Osteocyte (in vitro differentiated cells): Measurements from ENCODE around the gene CPNE7. TPM values are rescaled to one million over a fixed set of nuclear protein-coding genes. Genes with fewer than 3 reads are reported as not detected.

Experiments used
- DNase-seq: peaks from one replicate; pipeline ENCODE4 v3.0.0; 2021; ENCODE audit warnings: mixed read lengths; ENCODE audit not compliant: unreplicated experiment; ENCODE audit errors: extremely low spot score
- H3K27ac Mint-ChIP-seq: one replicate; pipeline ENCODE4 v1.8.0; 2021; ENCODE audit warnings: mild to moderate bottlenecking, mixed read lengths; ENCODE audit not compliant: unreplicated experiment
- H3K27me3 Mint-ChIP-seq: one replicate; pipeline ENCODE4 v1.8.0; 2021; ENCODE audit warnings: mixed read lengths; ENCODE audit not compliant: unreplicated experiment
- H3K36me3 Mint-ChIP-seq: one replicate; pipeline ENCODE4 v1.8.0; 2021; ENCODE audit warnings: mixed read lengths; ENCODE audit not compliant: unreplicated experiment
- H3K4me1 Mint-ChIP-seq: one replicate; pipeline ENCODE4 v1.8.0; 2021; ENCODE audit warnings: mixed read lengths; ENCODE audit not compliant: unreplicated experiment
- H3K4me3 Mint-ChIP-seq: one replicate; pipeline ENCODE4 v1.8.0; 2021; ENCODE audit warnings: mild to moderate bottlenecking, moderate library complexity, mixed read lengths; ENCODE audit not compliant: unreplicated experiment
- H3K9me3 Mint-ChIP-seq: one replicate; pipeline ENCODE4 v1.8.0; 2021; ENCODE audit warnings: mixed read lengths; ENCODE audit not compliant: unreplicated experiment
- total RNA-seq: library from RNA; stranded (reverse); gene quantifications from 2 replicates; pipeline ENCODE4 v1.2.1, GENCODE V29; 2021
- TF ChIP-seq, protein P1 (sequence below): fragments of 200-600 bp; sonication (generic); IDR thresholded peaks from 2 replicates; pipeline ENCODE4 v1.5.0; 2021; ENCODE audit warnings: antibody characterized with exemption, mild to moderate bottlenecking, moderate library complexity

The CPNE7 gene
- total RNA-seq, 1 donor from 2014 or later: 19.7 TPM

DNA sequence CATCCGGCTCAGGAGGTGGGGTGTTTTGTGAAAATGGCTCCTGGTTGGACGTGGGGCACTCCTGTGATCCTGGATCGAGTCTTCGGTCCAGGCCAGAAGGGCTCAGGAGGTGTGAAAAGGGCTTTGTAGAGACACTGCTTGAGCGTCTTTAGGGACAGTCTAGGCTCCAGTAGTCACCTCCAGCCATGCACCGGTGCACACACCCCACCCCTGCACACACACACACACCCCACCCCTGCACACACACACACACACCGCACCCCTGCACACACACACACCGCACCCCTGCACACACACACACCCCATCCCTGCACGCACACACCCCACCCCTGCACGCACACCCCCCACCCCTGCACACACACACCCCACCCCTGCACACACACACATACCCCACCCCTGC lies 62.9 kb downstream of the CPNE7 start:
- Mint-ChIP-seq H3K36me3 (no peaks in the 10 kb centered on the region), H3K27me3 (no peaks in the 10 kb centered on the region), H3K4me1 (peaks cover 6% of the 10 kb centered on the region), H3K4me3 (no peak overlapping the region), H3K9me3 (no peaks in the 10 kb centered on the region), H3K27ac (no peak overlapping the region)
- no peak for DNase-seq
- TF ChIP-seq, protein P1, sequence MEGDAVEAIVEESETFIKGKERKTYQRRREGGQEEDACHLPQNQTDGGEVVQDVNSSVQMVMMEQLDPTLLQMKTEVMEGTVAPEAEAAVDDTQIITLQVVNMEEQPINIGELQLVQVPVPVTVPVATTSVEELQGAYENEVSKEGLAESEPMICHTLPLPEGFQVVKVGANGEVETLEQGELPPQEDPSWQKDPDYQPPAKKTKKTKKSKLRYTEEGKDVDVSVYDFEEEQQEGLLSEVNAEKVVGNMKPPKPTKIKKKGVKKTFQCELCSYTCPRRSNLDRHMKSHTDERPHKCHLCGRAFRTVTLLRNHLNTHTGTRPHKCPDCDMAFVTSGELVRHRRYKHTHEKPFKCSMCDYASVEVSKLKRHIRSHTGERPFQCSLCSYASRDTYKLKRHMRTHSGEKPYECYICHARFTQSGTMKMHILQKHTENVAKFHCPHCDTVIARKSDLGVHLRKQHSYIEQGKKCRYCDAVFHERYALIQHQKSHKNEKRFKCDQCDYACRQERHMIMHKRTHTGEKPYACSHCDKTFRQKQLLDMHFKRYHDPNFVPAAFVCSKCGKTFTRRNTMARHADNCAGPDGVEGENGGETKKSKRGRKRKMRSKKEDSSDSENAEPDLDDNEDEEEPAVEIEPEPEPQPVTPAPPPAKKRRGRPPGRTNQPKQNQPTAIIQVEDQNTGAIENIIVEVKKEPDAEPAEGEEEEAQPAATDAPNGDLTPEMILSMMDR: no peak

DNA sequence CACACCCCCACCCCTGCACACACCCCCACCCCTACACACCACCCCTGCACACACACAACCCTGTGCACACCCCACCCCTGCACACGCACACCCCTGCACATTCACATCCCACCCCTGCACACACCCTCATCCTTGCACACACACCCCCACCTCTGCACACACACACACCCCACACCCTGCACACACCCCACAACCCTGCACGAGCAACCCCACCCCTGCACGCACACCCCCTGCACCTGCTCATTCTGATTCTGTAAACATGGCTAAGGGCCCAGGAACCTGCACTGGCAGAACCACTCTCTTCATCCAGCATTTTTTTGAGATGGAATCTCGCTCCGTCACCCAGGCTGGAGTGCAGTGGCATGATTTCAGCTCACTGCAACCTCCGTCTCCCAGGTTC lies 63.8 kb downstream of the CPNE7 start:
- Mint-ChIP-seq H3K27ac (no peak overlapping the region), H3K36me3 (no peaks in the 10 kb centered on the region), H3K27me3 (no peaks in the 10 kb centered on the region), H3K4me1 (peaks cover 6% of the 10 kb centered on the region), H3K9me3 (no peaks in the 10 kb centered on the region), H3K4me3 (no peak overlapping the region)
- TF ChIP-seq, protein P1: no peak
- no peak for DNase-seq

DNA sequence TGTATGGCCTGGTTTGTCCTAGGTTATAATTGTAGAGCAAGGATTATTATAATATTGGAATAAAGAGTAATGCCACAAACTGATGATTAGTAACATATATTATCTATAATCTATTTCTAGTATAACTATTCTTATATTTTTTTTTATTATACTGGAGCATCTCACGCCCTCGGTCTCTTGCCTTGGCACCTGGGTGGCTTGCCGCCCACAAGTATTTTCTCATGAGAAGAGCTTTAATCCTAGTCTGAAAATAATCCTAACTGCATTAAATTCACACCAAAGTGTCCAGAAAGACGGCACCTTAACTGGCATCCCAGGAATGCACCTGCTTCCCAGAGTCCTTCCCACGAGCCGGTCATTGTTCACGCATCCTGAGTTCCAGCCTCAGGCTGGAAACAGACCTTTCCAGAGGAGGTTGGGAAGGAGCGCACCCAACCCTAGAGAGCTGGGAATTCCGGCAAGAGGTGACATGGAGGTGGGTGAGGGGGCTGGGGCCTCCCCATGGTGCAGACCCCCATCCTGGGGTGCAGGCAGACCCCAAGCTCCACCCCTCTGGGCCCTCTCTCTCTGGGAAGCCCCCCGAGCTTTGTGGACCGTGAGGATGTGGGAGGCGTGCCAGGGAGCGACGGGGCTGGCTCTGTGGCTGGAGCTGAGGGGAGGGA lies 66.0 kb downstream of the CPNE7 start:
- H3K4me1 Mint-ChIP-seq: peaks cover 6% of the 10 kb centered on the region
- DNase-seq: no peak
- H3K27ac Mint-ChIP-seq: no peak overlapping the region
- peaks cover 14% of the 10 kb centered on the region for H3K36me3 Mint-ChIP-seq
- H3K9me3 Mint-ChIP-seq: no peaks in the 10 kb centered on the region
- TF ChIP-seq, protein P1: no peak
- H3K27me3 Mint-ChIP-seq: no peaks in the 10 kb centered on the region
- H3K4me3 Mint-ChIP-seq: no peak overlapping the region

DNA sequence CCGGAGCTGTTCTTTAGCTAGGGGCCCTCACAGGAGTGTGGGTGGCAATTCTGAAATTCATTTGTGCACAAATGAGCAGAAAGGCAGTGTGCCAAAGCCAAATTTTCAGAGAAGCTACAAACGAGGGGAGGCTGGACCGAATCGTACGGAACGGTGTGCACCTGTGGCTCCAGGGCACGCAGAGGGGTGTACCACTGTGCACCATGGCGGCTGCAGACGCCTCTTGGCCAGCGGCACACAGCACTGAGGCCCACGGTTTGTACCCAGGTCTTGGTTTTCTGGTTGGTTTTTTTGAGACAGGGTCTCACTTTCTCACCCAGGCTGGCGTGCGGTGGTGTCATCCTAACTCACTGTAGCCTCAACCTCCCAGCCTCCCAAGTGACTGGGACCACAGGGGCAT lies 67.0 kb downstream of the CPNE7 start:
- Mint-ChIP-seq H3K4me3 (no peak overlapping the region), H3K4me1 (peaks cover 6% of the 10 kb centered on the region), H3K36me3 (peaks cover 14% of the 10 kb centered on the region), H3K27ac (no peak overlapping the region), H3K27me3 (no peaks in the 10 kb centered on the region), H3K9me3 (no peaks in the 10 kb centered on the region)
- TF ChIP-seq, protein P1: no peak
- DNase-seq: no peak

DNA sequence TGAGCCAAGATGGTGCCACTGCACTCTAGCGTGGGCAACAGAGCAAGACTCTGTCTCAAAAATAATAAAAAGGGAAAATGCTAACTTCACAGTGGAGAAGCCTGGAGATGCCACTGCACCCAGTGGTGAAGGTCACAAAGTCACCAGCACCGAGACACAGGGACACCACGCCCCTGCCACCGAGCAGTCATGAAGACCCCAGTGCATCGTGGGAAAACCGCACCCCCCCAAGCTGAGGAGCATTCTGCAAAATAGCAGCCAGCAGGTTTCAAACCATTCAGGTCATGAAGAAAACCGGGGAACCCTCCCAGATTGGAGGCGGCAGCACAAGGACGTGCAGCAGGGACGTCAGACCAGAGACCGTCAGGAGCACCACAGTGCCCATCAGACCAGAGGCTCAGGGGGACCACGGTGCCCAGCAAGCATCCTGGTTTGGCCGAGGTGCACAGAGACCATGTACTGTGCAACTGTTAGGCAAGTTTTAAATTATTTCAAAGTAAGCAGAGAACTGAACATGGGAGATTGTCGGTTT lies 68.3 kb downstream of the CPNE7 start:
- Mint-ChIP-seq H3K36me3 (peaks cover 14% of the 10 kb centered on the region), H3K4me1 (peaks cover 6% of the 10 kb centered on the region), H3K27ac (no peak overlapping the region), H3K4me3 (no peak overlapping the region), H3K9me3 (no peaks in the 10 kb centered on the region), H3K27me3 (no peaks in the 10 kb centered on the region)
- TF ChIP-seq, protein P1: no peak
- DNase-seq: no peak
